ENCODE data around the gene MISFA.
"Not testable (repeated sequence)": the region's sequence is repeated elsewhere in the genome, so short reads cannot be mapped to it uniquely, and the experiment has no call there.

The MISFA gene

DNA sequence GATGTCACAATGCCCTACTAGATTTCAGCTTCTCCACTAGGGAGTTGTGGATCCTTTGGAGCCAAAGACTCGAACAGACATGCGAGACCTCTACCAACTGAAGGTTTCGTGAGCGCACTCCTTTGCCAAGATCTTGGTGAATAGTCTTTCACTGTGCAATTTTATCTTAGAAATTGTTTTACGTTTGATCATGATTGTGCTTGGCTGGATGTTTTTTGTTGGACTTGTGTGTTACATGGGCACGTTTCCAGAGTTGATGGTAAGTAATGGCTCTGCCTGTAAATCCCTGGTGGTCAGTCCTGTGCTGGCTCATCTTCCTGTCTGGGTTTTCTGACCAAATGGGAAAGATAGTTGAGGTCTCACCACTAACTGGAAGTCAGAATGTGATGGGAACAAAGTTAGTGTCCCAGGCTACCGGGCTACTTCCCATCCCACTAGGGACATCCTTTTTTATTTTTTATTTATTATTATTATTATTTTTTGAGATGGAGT lies at the start of gene MISFA:
MISFA (plus strand) TSS at position 51 of the 492 bp plus-strand sequence; CDS start at position 191, 140 bp downstream.
- no peaks in the 10 kb centered on the region for H3K27me3 Mint-ChIP-seq
- ATAC-seq, result no peak
- DNase-seq, result no peak

DNA sequence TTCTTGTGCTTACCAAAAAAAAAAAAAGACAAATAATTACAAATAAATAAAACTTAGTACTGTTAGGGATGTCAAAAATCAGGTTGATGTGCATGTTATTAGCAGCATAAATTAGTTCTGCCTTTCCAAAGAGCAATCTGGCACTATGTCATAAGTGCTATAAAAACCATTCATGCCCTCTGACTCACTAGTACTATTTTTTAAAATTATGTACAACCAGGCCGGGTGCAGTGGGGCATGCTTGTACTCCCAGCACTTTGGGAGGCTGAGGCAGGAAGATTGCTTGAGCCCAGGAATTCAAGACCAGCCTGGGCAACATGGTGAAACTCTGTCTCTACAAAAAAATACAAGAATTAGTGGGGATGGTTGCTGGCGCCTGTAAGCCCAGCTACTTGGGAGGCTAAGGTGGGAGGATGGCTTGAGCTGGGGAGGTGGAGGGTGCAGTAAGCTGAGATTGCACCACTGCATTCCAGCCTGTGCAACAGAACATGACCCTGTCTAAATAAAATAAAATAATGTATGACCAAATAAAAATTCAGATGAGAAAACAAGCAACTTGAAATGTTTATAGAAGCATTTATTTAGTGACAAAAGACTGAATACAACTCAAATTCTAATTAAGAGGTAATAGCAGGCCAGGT lies 36.4 kb upstream of the MISFA start:
- DNase-seq (no peak), ATAC-seq (no peak)
- no peak overlapping the region for H3K4me3 Mint-ChIP-seq
- no peaks in the 10 kb centered on the region for H3K4me1 Mint-ChIP-seq
- H3K27me3 Mint-ChIP-seq, result no peaks in the 10 kb centered on the region
- H3K27ac Mint-ChIP-seq, result no peak overlapping the region
- H3K36me3 Mint-ChIP-seq (ENCODE audit: low read depth), result peaks cover 8% of the 10 kb centered on the region
- H3K9me3 Mint-ChIP-seq, result no peaks in the 10 kb centered on the region

More for the DNA sequence above, at the start of gene MISFA:
- Mint-ChIP-seq H3K9me3 (no peaks in the 10 kb centered on the region), H3K27ac (no peak within 1 kb of the TSS), H3K4me3 (no peak within 1 kb of the TSS), H3K4me1 (no peaks in the 10 kb centered on the region), H3K36me3 (ENCODE audit: low read depth) (no peaks in the 10 kb centered on the region)

DNA sequence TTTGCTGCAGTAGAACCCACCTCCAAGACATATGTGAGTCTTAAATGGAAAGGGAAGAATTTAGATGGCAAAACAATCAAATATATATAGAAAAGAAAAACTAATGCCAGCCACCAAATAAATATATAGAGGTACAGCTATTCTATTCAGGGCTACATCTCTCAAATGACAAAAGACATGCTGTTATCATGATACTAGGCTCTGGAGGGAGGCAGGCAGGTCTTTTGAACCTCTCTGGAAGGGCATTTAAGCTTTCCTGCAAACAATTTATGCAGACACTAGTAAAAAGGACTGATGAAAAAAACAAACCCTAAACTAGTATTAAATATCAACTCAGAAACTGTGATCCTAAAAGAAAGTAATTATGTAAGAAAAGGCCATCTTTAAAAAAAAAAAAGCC lies 35.4 kb upstream of the MISFA start:
- H3K4me1 Mint-ChIP-seq, result no peaks in the 10 kb centered on the region
- no peak for DNase-seq

DNA sequence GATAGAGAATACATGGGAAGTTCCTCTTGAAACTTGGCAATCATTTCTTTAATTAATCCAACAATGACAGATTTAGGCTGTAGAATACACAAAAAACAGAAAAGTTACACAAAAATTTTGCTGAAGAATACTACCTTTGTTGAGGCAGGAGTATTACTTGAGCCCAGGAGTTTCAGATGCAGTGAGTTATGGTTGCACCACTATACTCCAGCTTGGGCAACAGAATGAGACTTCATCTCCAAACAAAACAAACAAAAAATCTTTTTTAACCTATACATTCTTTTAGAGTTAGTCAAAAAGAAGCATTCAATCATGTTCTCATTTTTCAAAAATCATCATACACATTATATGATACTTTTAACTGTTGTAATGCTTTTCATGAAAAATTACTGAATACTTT lies 33.2 kb upstream of the MISFA start:
- Mint-ChIP-seq H3K27ac (no peak overlapping the region), H3K36me3 (ENCODE audit: low read depth) (peaks cover 6% of the 10 kb centered on the region)

More for the DNA sequence above, 35.4 kb upstream of the MISFA start:
- no peak overlapping the region for H3K4me3 Mint-ChIP-seq
- peaks cover 8% of the 10 kb centered on the region for H3K36me3 Mint-ChIP-seq (ENCODE audit: low read depth)
- no peaks in the 10 kb centered on the region for H3K27me3 Mint-ChIP-seq
- no peak overlapping the region for H3K27ac Mint-ChIP-seq
- no peak for ATAC-seq
- H3K9me3 Mint-ChIP-seq, result no peaks in the 10 kb centered on the region

DNA sequence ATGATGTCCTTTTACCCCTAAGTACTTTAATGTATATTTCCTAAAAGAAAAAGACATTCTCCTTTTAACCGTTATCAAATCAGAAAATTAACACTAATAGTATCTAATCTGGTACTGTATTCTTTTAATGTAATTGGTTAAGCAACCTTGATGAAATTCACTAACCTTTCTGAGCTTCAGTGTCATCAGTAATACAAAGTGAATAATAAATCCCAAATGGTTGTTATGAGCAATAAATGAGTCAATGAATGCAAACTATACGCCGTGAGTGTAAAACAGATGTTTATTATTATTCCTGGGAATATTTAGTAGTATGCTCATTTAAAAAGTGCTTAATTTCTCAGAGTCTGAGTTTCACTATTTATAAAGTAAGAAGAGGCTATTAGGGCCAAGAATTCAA lies 32.5 kb upstream of the MISFA start:
- Mint-ChIP-seq H3K27me3 (no peaks in the 10 kb centered on the region), H3K9me3 (no peaks in the 10 kb centered on the region), H3K4me3 (no peak overlapping the region), H3K36me3 (ENCODE audit: low read depth) (peaks cover 9% of the 10 kb centered on the region), H3K27ac (no peak overlapping the region), H3K4me1 (no peaks in the 10 kb centered on the region)
- DNase-seq (no peak), ATAC-seq (no peak)

More for the DNA sequence above, 33.2 kb upstream of the MISFA start:
- H3K4me3 Mint-ChIP-seq, result no peak overlapping the region
- ATAC-seq (no peak), DNase-seq (no peak)
- H3K9me3 Mint-ChIP-seq, result no peaks in the 10 kb centered on the region
- H3K4me1 Mint-ChIP-seq, result no peaks in the 10 kb centered on the region
- H3K27me3 Mint-ChIP-seq, result no peaks in the 10 kb centered on the region

DNA sequence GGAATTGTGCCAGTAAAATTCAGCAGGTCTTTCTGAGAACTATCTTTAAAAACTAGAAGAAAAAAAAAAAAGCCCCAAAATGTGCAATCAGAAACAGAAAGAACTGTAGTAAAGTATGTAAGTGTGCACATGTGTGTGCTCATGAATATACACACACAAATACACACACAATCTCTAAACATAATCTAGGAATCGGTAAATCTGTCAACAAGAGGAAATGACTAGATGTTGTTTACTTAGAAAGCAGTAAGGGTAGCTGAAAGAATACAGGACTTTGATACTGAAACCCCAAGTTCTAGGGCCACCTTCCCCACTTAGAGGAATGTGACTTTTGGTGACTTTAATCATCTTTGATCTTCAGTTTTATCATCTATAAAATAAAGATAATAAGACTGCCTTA lies 24.2 kb upstream of the MISFA start:
- Mint-ChIP-seq H3K4me1 (peaks cover 11% of the 10 kb centered on the region), H3K27ac (no peak overlapping the region), H3K27me3 (no peaks in the 10 kb centered on the region)

DNA sequence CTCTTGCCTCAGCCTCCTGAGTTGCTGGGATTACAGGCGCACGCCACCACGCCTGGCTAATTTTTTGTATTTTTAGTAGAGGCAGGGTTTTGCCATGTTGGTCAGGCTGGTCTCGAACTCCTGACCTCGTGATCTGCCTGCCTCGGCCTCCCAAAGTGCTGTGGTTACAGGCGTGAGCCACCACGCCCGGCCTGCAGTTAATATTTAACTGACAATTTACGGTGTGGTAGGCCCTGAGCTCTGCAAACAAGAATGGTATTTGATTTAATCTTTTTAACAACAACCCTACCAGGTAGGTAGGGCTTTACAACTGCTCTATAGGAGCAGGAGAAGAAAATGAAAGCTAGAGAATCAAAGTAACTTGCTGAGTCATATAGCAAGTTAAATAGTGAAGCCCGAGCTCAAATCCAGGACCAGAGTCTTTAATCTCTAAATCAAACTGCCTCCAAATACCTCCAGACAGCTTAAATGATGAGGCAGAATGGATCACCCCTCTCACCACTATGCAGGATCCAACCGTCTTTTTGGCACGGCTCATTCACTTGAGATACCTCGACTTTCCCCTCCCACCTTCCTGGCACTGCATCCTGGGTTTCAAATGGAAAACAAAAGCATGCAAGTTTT lies 20.5 kb upstream of the MISFA start:
- Mint-ChIP-seq H3K27me3 (no peaks in the 10 kb centered on the region), H3K4me3 (peak overlapping the region; percentile 25), H3K27ac (peak overlapping the region; percentile 37), H3K9me3 (no peaks in the 10 kb centered on the region), H3K36me3 (ENCODE audit: low read depth) (peaks cover 18% of the 10 kb centered on the region), H3K4me1 (peaks cover 11% of the 10 kb centered on the region)
- ATAC-seq (peak; percentile 54), DNase-seq (no peak)

More for the DNA sequence above, 24.2 kb upstream of the MISFA start:
- H3K4me3 Mint-ChIP-seq, result no peak overlapping the region
- H3K36me3 Mint-ChIP-seq (ENCODE audit: low read depth), result peaks cover 26% of the 10 kb centered on the region
- DNase-seq (no peak), ATAC-seq (no peak)
- no peaks in the 10 kb centered on the region for H3K9me3 Mint-ChIP-seq

DNA sequence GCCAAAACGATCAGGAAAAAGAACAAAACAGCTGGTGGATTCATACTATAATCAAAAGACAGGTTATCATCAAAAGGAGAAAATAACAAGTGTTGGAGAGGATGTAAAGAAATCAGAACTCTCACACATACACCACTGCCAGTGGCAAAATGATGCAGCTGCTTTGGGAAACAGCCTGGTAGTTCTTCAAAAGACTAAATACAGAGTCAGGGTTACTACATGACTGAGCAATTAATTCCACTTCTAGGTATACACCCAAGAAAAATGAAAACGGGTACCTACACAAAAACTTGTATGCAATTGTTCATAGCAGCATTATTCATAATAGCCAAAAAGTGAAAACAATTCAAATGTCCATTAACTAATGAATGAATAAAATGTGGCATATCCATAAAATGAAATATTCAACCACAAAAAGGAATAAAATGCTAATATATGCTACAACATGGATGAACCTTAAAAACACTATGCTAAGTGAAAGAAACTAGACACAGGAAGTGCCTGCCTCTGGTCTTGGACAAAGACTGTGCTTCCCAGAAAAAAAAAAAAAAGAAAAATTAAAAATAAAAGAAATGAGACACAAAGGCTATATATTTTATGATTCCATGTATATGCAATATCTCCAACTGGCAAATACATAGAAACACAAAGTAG lies 19.3 kb upstream of the MISFA start:
- DNase-seq, result no peak
- peaks cover 12% of the 10 kb centered on the region for H3K4me1 Mint-ChIP-seq
- no peak for ATAC-seq
- H3K27me3 Mint-ChIP-seq, result no peaks in the 10 kb centered on the region
- H3K9me3 Mint-ChIP-seq, result no peaks in the 10 kb centered on the region
- no peak overlapping the region for H3K4me3 Mint-ChIP-seq
- H3K27ac Mint-ChIP-seq, result no peak overlapping the region
- peaks cover 15% of the 10 kb centered on the region for H3K36me3 Mint-ChIP-seq (ENCODE audit: low read depth)

DNA sequence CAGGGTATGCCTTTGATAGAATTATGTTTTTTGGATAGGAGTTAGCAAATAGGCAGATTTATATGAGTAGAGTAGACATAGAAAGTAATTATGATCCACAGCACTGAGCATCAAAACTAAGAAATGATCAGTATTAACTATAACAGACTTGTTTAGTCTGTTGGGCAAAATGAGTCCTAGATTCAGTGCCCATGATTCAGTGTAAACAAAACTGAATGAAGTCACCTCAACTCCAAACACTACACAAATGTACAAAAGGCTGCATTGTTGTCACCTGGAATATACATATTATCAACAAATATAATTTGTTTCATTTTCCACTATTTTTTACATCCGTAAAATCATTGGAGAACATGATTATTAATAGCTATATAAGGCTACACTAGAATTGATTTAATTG lies 17.8 kb upstream of the MISFA start:
- peaks cover 14% of the 10 kb centered on the region for H3K4me1 Mint-ChIP-seq
- H3K27ac Mint-ChIP-seq, result no peak overlapping the region
- H3K4me3 Mint-ChIP-seq, result no peak overlapping the region
- no peak for ATAC-seq
- no peak for DNase-seq
- peaks cover 5% of the 10 kb centered on the region for H3K36me3 Mint-ChIP-seq (ENCODE audit: low read depth)
- no peaks in the 10 kb centered on the region for H3K27me3 Mint-ChIP-seq
- no peaks in the 10 kb centered on the region for H3K9me3 Mint-ChIP-seq

DNA sequence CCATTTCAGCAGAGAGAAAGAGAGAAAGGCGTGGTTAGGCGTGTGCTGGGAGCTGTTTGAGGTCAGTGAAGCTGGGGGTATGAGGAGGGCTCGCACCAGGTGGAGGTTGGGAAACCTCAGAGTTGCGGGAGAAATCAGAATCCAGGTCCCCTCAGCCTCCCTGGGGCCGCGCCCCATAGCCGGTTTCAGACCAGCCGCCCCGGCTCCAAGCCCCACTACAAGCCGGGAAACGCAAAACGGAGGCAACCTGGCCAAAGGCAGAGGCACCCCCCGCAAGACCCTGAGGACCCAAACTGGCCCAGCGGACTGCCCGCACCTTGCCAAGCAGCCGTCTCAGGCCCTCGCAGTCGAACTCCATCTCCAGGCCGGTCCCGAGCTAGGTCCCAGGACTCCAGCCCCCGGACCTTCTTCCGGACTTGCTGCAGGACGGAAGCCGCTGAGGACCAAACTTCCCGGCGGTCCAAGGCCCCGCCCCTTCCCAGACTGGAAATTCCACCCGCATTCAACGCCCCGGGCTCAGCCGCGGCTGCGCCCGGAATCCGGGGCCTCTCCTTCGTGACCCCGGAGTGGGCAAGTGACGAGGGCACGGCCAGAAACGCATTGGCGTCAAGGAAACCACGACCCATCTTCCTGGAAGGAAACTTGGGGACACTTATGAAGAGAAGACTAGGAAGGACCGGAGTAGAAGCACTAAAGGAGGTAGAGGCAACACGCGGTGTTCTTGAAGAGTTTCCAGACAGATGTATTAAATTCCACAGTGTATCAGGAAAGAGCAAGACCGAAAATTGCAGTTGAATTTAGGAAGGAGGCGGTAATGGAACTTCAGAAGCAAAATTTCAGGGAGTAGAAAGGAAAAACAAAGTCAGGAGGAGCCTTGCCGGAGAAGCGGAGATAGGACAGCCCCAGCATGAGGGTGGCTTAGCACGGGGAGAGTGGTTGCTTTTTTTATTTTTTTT lies 11.0 kb upstream of the MISFA start, which contains the start of gene UEVLD:
UEVLD (minus strand) TSS at position 438 of the 956 bp plus-strand sequence; CDS start at position 358, 80 bp downstream.
- DNase-seq (peak; percentile 83), ATAC-seq (peak; percentile 63)
- H3K36me3 Mint-ChIP-seq (ENCODE audit: low read depth), result no peaks in the 10 kb centered on the region
- peaks cover 3% of the 10 kb centered on the region for H3K4me1 Mint-ChIP-seq
- H3K27ac Mint-ChIP-seq, result no peak within 1 kb of the TSS
- H3K4me3 Mint-ChIP-seq, result no peak within 1 kb of the TSS
- H3K9me3 Mint-ChIP-seq, result no peaks in the 10 kb centered on the region
- H3K27me3 Mint-ChIP-seq, result no peaks in the 10 kb centered on the region

DNA sequence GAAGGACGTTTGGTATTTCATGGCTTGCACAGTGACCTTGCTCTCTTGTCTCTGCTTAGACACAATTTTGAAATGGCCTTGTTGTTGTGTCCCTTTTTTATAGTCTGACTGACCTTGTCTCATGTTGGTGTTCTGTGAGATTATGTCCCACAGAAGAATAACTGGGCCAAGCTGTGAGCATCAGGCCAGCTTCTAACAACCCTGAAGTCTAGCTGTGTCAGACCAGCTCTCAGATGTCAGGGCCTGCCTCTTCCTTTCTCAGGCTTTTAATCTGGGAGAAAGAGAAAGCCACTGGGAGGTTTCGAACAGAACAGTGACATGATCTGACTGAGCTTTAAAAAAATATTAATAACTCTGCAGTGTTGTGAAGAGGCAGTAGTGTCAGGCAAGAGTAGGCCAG lies 9.0 kb upstream of the MISFA start:
- ATAC-seq (no peak), DNase-seq (no peak)
- Mint-ChIP-seq H3K27ac (peak overlapping the region; percentile 6), H3K27me3 (no peaks in the 10 kb centered on the region), H3K36me3 (ENCODE audit: low read depth) (no peaks in the 10 kb centered on the region), H3K9me3 (no peaks in the 10 kb centered on the region), H3K4me1 (no peaks in the 10 kb centered on the region), H3K4me3 (no peak overlapping the region)

DNA sequence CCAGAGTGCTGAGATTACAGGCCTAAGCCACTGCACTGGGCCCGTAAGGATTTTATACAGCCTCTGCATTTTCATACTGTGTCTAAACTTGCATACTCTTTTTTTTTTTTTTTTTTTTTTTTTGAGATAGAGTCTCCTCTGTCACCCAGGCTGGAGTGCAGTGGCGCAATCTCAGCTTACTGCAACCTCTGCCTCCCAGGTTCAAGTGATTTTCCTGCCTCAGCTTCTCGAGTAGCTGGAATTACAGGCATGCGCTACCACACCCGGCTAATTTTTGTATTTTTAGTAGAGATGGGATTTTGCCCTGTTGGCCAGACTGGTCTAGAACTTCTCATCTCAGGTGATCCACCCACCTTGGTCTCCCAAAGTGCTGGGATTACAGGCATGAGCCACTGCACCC lies 5.5 kb upstream of the MISFA start:
- not testable (repeated sequence) for H3K4me3 Mint-ChIP-seq; H3K9me3 Mint-ChIP-seq; H3K36me3 Mint-ChIP-seq (ENCODE audit: low read depth); DNase-seq; H3K4me1 Mint-ChIP-seq; H3K27ac Mint-ChIP-seq; H3K27me3 Mint-ChIP-seq; ATAC-seq

DNA sequence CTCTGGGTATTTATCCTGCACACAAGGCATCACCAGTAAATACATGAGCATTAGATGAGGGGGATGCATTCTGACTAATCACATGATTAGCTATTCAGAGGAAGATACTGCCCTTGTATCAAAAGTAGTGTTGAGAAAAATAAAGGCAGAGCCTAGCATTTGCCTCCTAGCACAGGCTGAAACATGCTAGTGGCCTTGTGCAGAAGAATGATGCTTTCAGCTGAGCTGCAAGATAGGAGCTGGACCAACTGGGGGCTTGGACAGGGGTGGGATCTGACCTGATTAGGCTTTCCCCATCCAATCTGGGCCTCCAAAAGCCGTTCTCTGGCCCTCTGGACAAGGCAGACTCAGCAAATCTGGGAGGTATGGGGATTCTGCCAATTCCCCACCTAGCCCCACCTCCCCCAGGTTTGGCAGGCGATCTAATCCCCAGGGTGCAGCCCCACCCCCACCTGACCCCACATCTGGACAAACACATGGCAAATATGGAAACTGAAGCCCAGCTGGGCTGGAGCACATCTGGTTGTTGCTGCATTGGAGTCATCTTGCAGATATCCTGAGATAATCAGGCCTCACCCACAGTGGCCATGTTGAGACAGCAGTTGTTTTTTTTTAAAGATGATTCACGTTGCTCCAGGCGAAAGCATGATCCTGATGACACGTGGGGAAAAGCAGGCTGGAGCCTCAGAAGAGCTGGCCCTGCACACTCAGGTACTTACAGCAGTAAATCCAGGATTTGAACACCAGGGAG lies 4.4 kb upstream of the MISFA start:
- ATAC-seq (no peak), DNase-seq (no peak)
- no peak overlapping the region for H3K4me3 Mint-ChIP-seq
- H3K27ac Mint-ChIP-seq, result no peak overlapping the region
- no peaks in the 10 kb centered on the region for H3K36me3 Mint-ChIP-seq (ENCODE audit: low read depth)
- H3K9me3 Mint-ChIP-seq, result no peaks in the 10 kb centered on the region
- H3K27me3 Mint-ChIP-seq, result no peaks in the 10 kb centered on the region
- H3K4me1 Mint-ChIP-seq, result no peaks in the 10 kb centered on the region

Measured in activated naive CD8-positive, alpha-beta T cell treated with anti-CD3 and anti-CD28 coated beads, Interleukin-2, amount 50 U/mL, for 24 hours (primary cell).